Natural killer cell (primary cell): ENCODE data around the gene IL6R. TPM values are rescaled to one million over a fixed set of nuclear protein-coding genes. Genes with fewer than 3 reads are reported as not detected.
A peak's percentile ranks its signal among the peaks of the same experiment; 100 is the strongest.

ENCODE experiments used
- ATAC-seq, 3 donors: fragments of 150-1000 bp in 2 of 3; fragments of 200-7000 bp in 1 of 3; cut with Tn5 transposase; 1 replicate in 1 of 3; 2 replicates in 2 of 3; pipeline ENCODE4 v1.10.0; 2021; ENCODE audit warnings: mild to moderate bottlenecking in 2 of 3, moderate library complexity in 2 of 3
- DNase-seq, 2 donors: peaks; one replicate each; pipeline versions ENCODE4 v3.0.0 to v3.0.0-alpha.2; 2013 to 2021; ENCODE audit warnings: mixed read lengths in 1 of 2
- H3K27ac ChIP-seq: one replicate; pipeline ENCODE4 v1.5.1; 2013; ENCODE audit warnings: mild to moderate bottlenecking, low read length
- H3K27me3 ChIP-seq: one replicate; pipeline ENCODE4 v1.6.1; 2013; ENCODE audit warnings: low read length; ENCODE audit not compliant: control insufficient read depth, insufficient read depth
- H3K36me3 ChIP-seq: one replicate; pipeline ENCODE4 v1.6.1; 2013; ENCODE audit warnings: low read length; ENCODE audit not compliant: control insufficient read depth, insufficient read depth
- H3K4me1 ChIP-seq: one replicate; pipeline ENCODE4 v1.6.1; 2013; ENCODE audit warnings: low read length; ENCODE audit not compliant: control insufficient read depth, insufficient read depth
- H3K4me3 ChIP-seq: one replicate; pipeline ENCODE4 v1.5.1; 2013; ENCODE audit warnings: low read length
- H3K9me3 ChIP-seq: one replicate; pipeline ENCODE4 v1.6.1; 2013; ENCODE audit warnings: low read length; ENCODE audit not compliant: control insufficient read depth, insufficient read depth
- H3K27ac Mint-ChIP-seq, 2 donors: one replicate each; pipeline ENCODE4 v1.8.0; 2022; ENCODE audit warnings: mild to moderate bottlenecking in 2 of 2, mixed read lengths in 2 of 2, moderate library complexity in 1 of 2
- H3K27me3 Mint-ChIP-seq, 2 donors: one replicate each; pipeline ENCODE4 v1.8.0; 2022; ENCODE audit warnings: low read depth in 2 of 2, mixed read lengths in 2 of 2
- H3K36me3 Mint-ChIP-seq: one replicate; pipeline ENCODE4 v1.8.0; 2022; ENCODE audit warnings: mixed read lengths
- H3K4me1 Mint-ChIP-seq, 2 donors: one replicate each; pipeline ENCODE4 v1.8.0; 2022; ENCODE audit warnings: mixed read lengths in 2 of 2
- H3K4me3 Mint-ChIP-seq: one replicate; pipeline ENCODE4 v1.8.0; 2022; ENCODE audit warnings: mild to moderate bottlenecking, moderate library complexity, mixed read lengths
- H3K9me3 Mint-ChIP-seq, 2 donors: one replicate each; pipeline ENCODE4 v1.8.0; 2022; ENCODE audit warnings: mixed read lengths in 2 of 2
- WGBS: methylation state at CpG from one replicate; pipeline ENCODE4 v1.1.7; 2013; ENCODE audit warnings: missing lambda C conversion rate; ENCODE audit not compliant: insufficient coverage; 5-methylcytosine and 5-hydroxymethylcytosine counted together
- intact Hi-C: fragments of 100-400 bp; cut with micrococcal nuclease; formaldehyde crosslinking; loops from one replicate; pipeline ENCODE4 v1.14.2; 2022
- total RNA-seq, 4 donors: library from RNA; stranded (reverse); fragments of 120-200 nt in 1 of 4; gene quantifications; one replicate each; pipeline versions ENCODE4 v1.2.3 to v1.2.4, GENCODE V29; 2013 to 2022
- TF ChIP-seq, protein P1 (sequence below): fragments of 200-600 bp; IDR thresholded peaks from one replicate; pipeline ENCODE4 v1.8.0; 2022; ENCODE audit warnings: antibody characterized with exemption

Gene IL6R
- total RNA-seq, 3 donors from 2014 or later (not counting 1 experiment from before 2014, with no cell fraction given): 2.0 to 10.6 (median 3.8) TPM

DNA sequence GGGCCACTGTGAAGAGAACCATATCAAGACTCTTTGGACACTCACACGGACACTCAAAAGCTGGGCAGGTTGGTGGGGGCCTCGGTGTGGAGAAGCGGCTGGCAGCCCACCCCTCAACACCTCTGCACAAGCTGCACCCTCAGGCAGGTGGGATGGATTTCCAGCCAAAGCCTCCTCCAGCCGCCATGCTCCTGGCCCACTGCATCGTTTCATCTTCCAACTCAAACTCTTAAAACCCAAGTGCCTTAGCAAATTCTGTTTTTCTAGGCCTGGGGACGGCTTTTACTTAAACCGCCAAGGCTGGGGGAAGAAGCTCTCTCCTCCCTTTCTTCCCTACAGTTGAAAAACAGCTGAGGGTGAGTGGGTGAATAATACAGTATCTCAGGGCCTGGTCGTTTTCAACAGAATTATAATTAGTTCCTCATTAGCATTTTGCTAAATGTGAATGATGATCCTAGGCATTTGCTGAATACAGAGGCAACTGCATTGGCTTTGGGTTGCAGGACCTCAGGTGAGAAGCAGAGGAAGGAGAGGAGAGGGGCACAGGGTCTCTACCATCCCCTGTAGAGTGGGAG lies 60.6 kb downstream of the IL6R start:
- DNase-seq: no peak
- no peaks in the 10 kb centered on the region for H3K9me3 ChIP-seq
- H3K9me3 Mint-ChIP-seq: no peaks in the 10 kb centered on the region
- WGBS: 86% methylated on average over 8 of the region's 8 CpGs
- H3K27ac Mint-ChIP-seq: no peak overlapping the region
- no peak overlapping the region for H3K4me3 ChIP-seq
- peaks cover 9 to 13% of the 10 kb centered on the region in 2 donors for H3K4me1 Mint-ChIP-seq
- H3K27me3 Mint-ChIP-seq: peaks cover 13 to 16% of the 10 kb centered on the region in 2 donors
- intact Hi-C loops: no loop called here
- H3K27ac ChIP-seq: no peak overlapping the region
- no peak overlapping the region for H3K4me3 Mint-ChIP-seq
- no peaks in the 10 kb centered on the region for H3K27me3 ChIP-seq
- TF ChIP-seq, protein P1, sequence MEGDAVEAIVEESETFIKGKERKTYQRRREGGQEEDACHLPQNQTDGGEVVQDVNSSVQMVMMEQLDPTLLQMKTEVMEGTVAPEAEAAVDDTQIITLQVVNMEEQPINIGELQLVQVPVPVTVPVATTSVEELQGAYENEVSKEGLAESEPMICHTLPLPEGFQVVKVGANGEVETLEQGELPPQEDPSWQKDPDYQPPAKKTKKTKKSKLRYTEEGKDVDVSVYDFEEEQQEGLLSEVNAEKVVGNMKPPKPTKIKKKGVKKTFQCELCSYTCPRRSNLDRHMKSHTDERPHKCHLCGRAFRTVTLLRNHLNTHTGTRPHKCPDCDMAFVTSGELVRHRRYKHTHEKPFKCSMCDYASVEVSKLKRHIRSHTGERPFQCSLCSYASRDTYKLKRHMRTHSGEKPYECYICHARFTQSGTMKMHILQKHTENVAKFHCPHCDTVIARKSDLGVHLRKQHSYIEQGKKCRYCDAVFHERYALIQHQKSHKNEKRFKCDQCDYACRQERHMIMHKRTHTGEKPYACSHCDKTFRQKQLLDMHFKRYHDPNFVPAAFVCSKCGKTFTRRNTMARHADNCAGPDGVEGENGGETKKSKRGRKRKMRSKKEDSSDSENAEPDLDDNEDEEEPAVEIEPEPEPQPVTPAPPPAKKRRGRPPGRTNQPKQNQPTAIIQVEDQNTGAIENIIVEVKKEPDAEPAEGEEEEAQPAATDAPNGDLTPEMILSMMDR: no peak
- ATAC-seq: no peak
- no peaks in the 10 kb centered on the region for H3K36me3 Mint-ChIP-seq
- no peaks in the 10 kb centered on the region for H3K36me3 ChIP-seq
- H3K4me1 ChIP-seq: peaks cover 40% of the 10 kb centered on the region

DNA sequence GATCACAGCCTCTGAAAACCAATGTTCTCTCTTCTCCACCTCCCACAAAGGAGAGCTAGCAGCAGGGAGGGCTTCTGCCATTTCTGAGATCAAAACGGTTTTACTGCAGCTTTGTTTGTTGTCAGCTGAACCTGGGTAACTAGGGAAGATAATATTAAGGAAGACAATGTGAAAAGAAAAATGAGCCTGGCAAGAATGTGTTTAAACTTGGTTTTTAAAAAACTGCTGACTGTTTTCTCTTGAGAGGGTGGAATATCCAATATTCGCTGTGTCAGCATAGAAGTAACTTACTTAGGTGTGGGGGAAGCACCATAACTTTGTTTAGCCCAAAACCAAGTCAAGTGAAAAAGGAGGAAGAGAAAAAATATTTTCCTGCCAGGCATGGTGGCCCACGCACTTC lies 61.1 kb downstream of the IL6R start:
- 75% methylated on average over 3 of the region's 3 CpGs for WGBS
- intact Hi-C loops: no loop called here
- peak in 1 of 2 donors; percentile 34 for DNase-seq
- no peaks in the 10 kb centered on the region for H3K9me3 Mint-ChIP-seq
- H3K4me3 Mint-ChIP-seq: no peak overlapping the region
- peaks cover 13 to 16% of the 10 kb centered on the region in 2 donors for H3K27me3 Mint-ChIP-seq
- Histone ChIP-seq H3K4me1 (peaks cover 40% of the 10 kb centered on the region), H3K9me3 (no peaks in the 10 kb centered on the region), H3K27ac (no peak overlapping the region), H3K36me3 (no peaks in the 10 kb centered on the region), H3K4me3 (no peak overlapping the region), H3K27me3 (no peaks in the 10 kb centered on the region)
- H3K36me3 Mint-ChIP-seq: no peaks in the 10 kb centered on the region
- H3K27ac Mint-ChIP-seq: no peak overlapping the region
- no peak for ATAC-seq
- peaks cover 9 to 13% of the 10 kb centered on the region in 2 donors for H3K4me1 Mint-ChIP-seq
- TF ChIP-seq, protein P1: no peak

DNA sequence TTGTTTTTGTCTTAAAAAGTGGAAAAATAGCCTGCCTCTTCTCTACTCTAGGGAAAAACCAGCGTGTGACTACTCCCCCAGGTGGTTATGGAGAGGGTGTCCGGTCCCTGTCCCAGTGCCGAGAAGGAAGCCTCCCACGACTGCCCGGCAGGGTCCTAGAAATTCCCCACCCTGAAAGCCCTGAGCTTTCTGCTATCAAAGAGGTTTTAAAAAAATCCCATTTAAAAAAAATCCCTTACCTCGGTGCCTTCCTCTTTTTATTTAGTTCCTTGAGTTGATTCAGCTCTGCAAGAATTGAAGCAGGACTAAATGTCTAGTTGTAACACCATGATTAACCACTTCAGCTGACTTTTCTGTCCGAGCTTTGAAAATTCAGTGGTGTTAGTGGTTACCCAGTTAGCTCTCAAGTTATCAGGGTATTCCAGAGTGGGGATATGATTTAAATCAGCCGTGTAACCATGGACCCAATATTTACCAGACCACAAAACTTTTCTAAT lies 61.8 kb downstream of the IL6R start:
- Mint-ChIP-seq H3K4me3 (no peak overlapping the region), H3K36me3 (no peaks in the 10 kb centered on the region), H3K4me1 (peaks cover 9 to 13% of the 10 kb centered on the region in 2 donors), H3K27me3 (peaks cover 13 to 16% of the 10 kb centered on the region in 2 donors), H3K27ac (no peak overlapping the region), H3K9me3 (no peaks in the 10 kb centered on the region)
- peaks cover 40% of the 10 kb centered on the region for H3K4me1 ChIP-seq
- 28% methylated on average over 7 of the region's 8 CpGs for WGBS
- intact Hi-C loops: no loop called here
- no peaks in the 10 kb centered on the region for H3K27me3 ChIP-seq
- H3K4me3 ChIP-seq: no peak overlapping the region
- TF ChIP-seq, protein P1: no peak
- H3K9me3 ChIP-seq: no peaks in the 10 kb centered on the region
- ATAC-seq (no peak), DNase-seq (peak in 1 of 2 donors; percentile 34)
- H3K36me3 ChIP-seq: no peaks in the 10 kb centered on the region
- no peak overlapping the region for H3K27ac ChIP-seq
